GM12873 (cell line): ENCODE data around the gene EFCAB14.

Experiments
- CTCF ChIP-seq: IDR thresholded peaks from 2 replicates; pipeline ENCODE4 v1.5.1; 2012; ENCODE audit warnings: low read depth, mild to moderate bottlenecking, moderate library complexity, low read length, control low read depth; ENCODE audit not compliant: insufficient read depth; ENCODE audit errors: missing control alignments

EFCAB14 gene

GRCh38 chr1:46718340-46718726, 581 bp downstream of the EFCAB14 start:
- no peak for TF ChIP-seq CTCF

GRCh38 chr1:46717654-46718053, 1.3 kb downstream of the EFCAB14 start:
- TF ChIP-seq CTCF, result no peak

DNA sequence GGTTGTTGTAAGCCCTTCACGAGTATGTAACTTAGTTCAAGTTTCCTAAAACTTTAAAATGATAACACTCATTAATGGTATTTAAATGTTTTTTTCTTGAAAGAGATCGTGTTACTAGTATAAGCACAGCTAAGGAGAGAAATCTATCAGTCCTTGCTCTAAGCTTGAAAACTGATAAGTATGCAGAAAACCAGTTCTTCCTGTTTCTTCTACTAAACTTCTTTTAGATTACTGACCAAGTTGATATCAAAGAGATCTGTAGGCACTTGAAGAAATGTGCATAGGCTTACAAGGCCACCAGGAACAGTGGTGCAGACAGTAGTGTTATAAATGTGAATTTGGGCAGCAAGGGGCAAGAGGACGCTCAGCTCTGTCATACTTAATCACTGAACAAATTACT, 3.9 kb downstream of the EFCAB14 start:
- no peak for TF ChIP-seq CTCF

DNA sequence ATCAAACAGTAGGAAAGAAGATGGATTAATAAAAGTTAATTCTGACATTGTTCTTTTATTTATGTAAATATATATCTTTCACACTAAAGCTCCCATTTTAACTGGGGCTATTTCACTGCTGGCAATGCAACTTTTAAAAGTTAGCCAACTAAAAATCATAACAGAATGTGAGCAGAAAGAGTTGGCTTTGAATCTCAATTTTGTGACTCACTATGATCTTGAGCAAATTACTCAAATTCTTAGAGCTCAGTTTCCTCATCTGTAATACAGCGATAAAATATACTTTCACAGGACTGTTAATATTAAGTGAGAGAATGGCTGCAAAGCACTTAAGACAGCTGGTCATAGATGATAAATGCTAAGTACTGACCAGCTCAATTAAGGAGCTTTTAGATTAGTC, 10.8 kb downstream of the EFCAB14 start:
- no peak for TF ChIP-seq CTCF

DNA sequence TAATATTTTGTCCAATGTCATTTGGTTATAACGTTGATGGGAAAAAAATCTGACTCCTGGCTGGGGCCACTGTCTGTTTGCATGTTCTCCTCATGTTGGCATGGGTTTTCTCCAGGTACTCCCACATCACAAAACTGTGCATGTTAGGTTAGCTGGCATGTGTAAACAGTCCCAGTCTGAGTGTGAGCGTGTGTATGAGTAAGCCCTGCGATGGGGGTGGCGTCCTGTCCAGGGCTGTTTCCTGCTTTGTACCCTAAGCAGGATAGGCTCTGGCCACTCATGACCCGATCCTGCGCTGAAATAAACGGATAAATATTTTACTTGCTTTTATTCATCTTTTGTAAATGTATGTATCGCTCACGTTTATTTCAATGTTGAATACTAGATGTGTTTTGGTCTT, 13.5 kb downstream of the EFCAB14 start:
- TF ChIP-seq CTCF, result no peak

DNA sequence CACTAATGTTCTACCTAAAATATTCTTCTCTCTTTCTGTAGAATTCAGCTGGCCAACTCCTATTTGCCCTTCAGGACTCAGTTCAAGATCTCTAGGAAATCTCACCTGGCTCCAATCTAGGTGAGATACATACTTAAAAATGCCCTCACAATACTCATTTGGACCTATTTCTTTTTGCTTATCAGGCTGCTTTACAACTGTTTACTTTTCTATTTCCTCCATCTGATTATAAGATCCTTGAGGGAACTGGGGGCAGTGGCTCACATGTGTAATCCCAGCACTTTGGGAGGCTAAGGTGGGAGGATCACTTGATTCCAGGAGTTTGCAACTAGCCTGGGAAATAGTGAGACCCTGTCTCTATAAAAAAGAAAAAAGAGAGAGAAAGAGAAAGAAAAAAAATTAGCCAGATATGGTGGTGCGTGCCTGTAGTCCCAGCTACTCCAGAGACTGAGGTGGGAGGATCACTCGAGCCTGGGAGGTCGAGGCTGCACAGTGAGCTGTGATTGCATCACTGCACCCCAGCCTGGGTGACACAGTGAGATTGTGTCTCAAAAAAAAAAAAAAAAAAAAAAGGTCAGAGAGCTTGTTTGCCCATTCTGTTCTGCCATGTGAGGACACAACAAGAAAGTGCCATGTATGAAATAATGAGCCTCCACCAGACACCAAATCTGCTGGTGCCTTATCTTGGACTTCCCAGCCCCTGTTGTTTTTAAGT, 14.8 kb downstream of the EFCAB14 start:
- TF ChIP-seq CTCF, result no peak

- TF ChIP-seq CTCF, result no peak
Measured at GRCh38 chr1:46699666-46700065, 19.2 kb downstream of the EFCAB14 start.
